GM12878 (cell line): ENCODE data around the gene OR2A42.
"Not testable (repeated sequence)": the region's sequence is repeated elsewhere in the genome, so short reads cannot be mapped to it uniquely, and the experiment has no call there.

Experiments
- BHLHE40 ChIP-seq, 2 experiments: fragments of 450-650 bp in 1 of 2; IDR thresholded peaks; 2 replicates each; pipeline ENCODE4 v1.6.1; 2011 to 2017; ENCODE audit warnings: low read depth in 2 of 2, borderline replicate concordance in 1 of 2, improper control_type of control experiment in 1 of 2, low read length in 1 of 2, mild to moderate bottlenecking in 1 of 2
- CBX3 ChIP-seq: fragments of 200-600 bp; sonication (generic); IDR thresholded peaks from 2 replicates; pipeline ENCODE4 v1.6.1; 2016; ENCODE audit warnings: low read depth, borderline replicate concordance
- EP300 ChIP-seq, 2 experiments: fragments of 150-350 bp in 1 of 2; IDR thresholded peaks; 2 replicates each; pipeline ENCODE4 v1.6.1; 2011 to 2012; ENCODE audit warnings: low read depth in 2 of 2, low read length in 2 of 2, borderline replicate concordance in 1 of 2, improper control_type of control experiment in 1 of 2, inconsistent platforms in 1 of 2; ENCODE audit not compliant: control insufficient read depth in 1 of 2
- EZH2 ChIP-seq: IDR thresholded peaks from 2 replicates; pipeline ENCODE4 v1.6.1; 2012; ENCODE audit warnings: low read depth, mild to moderate bottlenecking, control low read depth, inconsistent platforms, low read length, borderline replicate concordance; ENCODE audit not compliant: control insufficient read depth
- NR2C2 ChIP-seq: IDR thresholded peaks from 2 replicates; pipeline ENCODE4 v1.6.1; 2011; ENCODE audit warnings: borderline replicate concordance, low read depth; ENCODE audit not compliant: control insufficient read depth, insufficient read length
- POLR2AphosphoS5 ChIP-seq: IDR thresholded peaks from 2 replicates; pipeline ENCODE4 v1.6.1; 2011; ENCODE audit warnings: mild to moderate bottlenecking, low read length, inconsistent platforms
- SMC3 ChIP-seq: IDR thresholded peaks from 2 replicates; pipeline ENCODE4 v1.6.1; 2011; ENCODE audit warnings: low read length, improper control_type of control experiment, borderline replicate concordance
- SREBF2 ChIP-seq: IDR thresholded peaks from 2 replicates; pipeline ENCODE4 v1.6.1; 2012; ENCODE audit warnings: mild to moderate bottlenecking, low read length
- SUZ12 ChIP-seq: fragments of 200-600 bp; sonication (generic); IDR thresholded peaks from one replicate; pipeline ENCODE4 v1.6.1; 2018; ENCODE audit warnings: antibody characterized with exemption, mild to moderate bottlenecking; ENCODE audit not compliant: unreplicated experiment
- TAF1 ChIP-seq: IDR thresholded peaks from 2 replicates; pipeline ENCODE4 v1.6.1; 2011; ENCODE audit warnings: mild to moderate bottlenecking, low read depth, low read length, borderline replicate concordance
- TCF3 ChIP-seq: IDR thresholded peaks from 2 replicates; pipeline ENCODE4 v1.6.1; 2012; ENCODE audit warnings: low read depth, mild to moderate bottlenecking, low read length, borderline replicate concordance; ENCODE audit not compliant: insufficient read depth
- TF ChIP-seq, protein P1 (sequence below): IDR thresholded peaks from 2 replicates; pipeline ENCODE4 v1.6.1; 2011; ENCODE audit warnings: borderline replicate concordance, low read depth, mild to moderate bottlenecking, moderate library complexity, low read length; ENCODE audit not compliant: insufficient read depth, poor library complexity, severe bottlenecking
- TF ChIP-seq, protein P2 (sequence below), 3 experiments: IDR thresholded peaks in 2 of 3; conservative IDR thresholded peaks in 1 of 3; 2 replicates each; pipeline ENCODE4 v1.5.1; 2011; ENCODE audit warnings: low read depth in 3 of 3, low read length in 3 of 3, mild to moderate bottlenecking in 3 of 3, control low read depth in 2 of 3, moderate library complexity in 2 of 3, inconsistent platforms in 1 of 3, mixed read lengths in 1 of 3; ENCODE audit not compliant: control insufficient read depth in 2 of 3, insufficient read depth in 1 of 3; ENCODE audit errors: extremely low read depth in 1 of 3
- TF ChIP-seq, protein P3 (sequence below): IDR thresholded peaks from 2 replicates; pipeline ENCODE4 v1.6.1; 2011; ENCODE audit warnings: borderline replicate concordance, low read depth, mild to moderate bottlenecking, moderate library complexity, mixed read lengths, low read length; ENCODE audit not compliant: insufficient read depth; ENCODE audit errors: extremely low read length

DNA sequence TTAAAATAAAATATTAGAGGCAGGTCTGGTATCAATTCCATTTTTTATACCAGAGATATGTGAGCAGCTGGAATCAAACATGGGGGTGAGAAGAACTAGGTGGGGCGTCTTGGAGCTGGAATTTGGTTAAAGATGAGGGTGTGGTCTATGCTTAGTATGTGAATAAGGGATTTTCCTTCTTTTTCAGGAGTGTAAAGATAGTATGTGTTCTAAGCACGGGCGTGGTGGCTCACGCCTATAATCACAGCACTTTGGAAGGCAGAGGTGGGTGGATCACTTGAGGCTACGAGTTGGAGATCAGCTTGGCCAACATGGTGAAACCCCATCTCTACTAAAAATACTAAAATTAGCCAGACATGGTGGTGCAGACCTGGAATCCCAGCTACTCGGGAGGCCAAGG lies 35.9 kb upstream of the OR2A42 start:
- TF ChIP-seq, protein P1, sequence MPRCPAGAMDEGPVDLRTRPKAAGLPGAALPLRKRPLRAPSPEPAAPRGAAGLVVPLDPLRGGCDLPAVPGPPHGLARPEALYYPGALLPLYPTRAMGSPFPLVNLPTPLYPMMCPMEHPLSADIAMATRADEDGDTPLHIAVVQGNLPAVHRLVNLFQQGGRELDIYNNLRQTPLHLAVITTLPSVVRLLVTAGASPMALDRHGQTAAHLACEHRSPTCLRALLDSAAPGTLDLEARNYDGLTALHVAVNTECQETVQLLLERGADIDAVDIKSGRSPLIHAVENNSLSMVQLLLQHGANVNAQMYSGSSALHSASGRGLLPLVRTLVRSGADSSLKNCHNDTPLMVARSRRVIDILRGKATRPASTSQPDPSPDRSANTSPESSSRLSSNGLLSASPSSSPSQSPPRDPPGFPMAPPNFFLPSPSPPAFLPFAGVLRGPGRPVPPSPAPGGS: not testable (repeated sequence)
- TF ChIP-seq, protein P2, sequence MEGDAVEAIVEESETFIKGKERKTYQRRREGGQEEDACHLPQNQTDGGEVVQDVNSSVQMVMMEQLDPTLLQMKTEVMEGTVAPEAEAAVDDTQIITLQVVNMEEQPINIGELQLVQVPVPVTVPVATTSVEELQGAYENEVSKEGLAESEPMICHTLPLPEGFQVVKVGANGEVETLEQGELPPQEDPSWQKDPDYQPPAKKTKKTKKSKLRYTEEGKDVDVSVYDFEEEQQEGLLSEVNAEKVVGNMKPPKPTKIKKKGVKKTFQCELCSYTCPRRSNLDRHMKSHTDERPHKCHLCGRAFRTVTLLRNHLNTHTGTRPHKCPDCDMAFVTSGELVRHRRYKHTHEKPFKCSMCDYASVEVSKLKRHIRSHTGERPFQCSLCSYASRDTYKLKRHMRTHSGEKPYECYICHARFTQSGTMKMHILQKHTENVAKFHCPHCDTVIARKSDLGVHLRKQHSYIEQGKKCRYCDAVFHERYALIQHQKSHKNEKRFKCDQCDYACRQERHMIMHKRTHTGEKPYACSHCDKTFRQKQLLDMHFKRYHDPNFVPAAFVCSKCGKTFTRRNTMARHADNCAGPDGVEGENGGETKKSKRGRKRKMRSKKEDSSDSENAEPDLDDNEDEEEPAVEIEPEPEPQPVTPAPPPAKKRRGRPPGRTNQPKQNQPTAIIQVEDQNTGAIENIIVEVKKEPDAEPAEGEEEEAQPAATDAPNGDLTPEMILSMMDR (IDR thresholded peaks at IDR 0.05 in 2 of 3, conservative IDR thresholded peaks at IDR 0.05 in 1 of 3; ENCODE audit: control insufficient read depth in 2 of 3, extremely low read depth in 1 of 3, insufficient read depth in 1 of 3, low read depth in 3 of 3, low read length in 3 of 3): not testable (repeated sequence)
- TF ChIP-seq TAF1; EZH2; CBX3; NR2C2; SMC3; SREBF2; EP300 (IDR thresholded peaks at IDR 0.05; ENCODE audit: borderline replicate concordance in 1 of 2, control insufficient read depth in 1 of 2, low read depth in 2 of 2, low read length in 2 of 2); TCF3; BHLHE40 (IDR thresholded peaks at IDR 0.05; ENCODE audit: borderline replicate concordance in 1 of 2, low read depth in 2 of 2, low read length in 1 of 2); SUZ12; POLR2AphosphoS5: not testable (repeated sequence)
- TF ChIP-seq, protein P3, sequence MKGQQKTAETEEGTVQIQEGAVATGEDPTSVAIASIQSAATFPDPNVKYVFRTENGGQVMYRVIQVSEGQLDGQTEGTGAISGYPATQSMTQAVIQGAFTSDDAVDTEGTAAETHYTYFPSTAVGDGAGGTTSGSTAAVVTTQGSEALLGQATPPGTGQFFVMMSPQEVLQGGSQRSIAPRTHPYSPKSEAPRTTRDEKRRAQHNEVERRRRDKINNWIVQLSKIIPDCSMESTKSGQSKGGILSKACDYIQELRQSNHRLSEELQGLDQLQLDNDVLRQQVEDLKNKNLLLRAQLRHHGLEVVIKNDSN: not testable (repeated sequence)
